ENCODE data around the gene GLIPR1.
"Not testable (repeated sequence)": the region's sequence is repeated elsewhere in the genome, so short reads cannot be mapped to it uniquely, and the experiment has no call there.

GLIPR1 gene

DNA sequence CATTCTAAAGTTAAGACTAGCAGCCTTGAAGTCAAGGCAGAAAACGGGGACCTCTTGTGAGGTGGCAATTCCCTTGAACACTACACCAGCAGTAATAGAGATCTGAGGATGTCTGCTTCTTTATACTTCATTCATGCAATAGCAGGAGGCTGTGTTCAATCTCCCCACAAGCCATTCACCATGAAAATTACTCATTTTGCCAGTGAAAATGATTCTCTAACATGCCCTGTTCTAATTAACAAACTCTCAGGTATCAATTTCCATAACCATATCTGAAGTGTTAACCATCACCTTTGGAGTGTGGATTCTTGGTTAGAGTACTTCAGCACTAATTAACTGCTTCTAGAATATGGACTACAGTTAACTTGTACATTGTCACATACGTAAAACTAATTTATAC, 3.4 kb upstream of the GLIPR1 start:
- TF ChIP-seq, protein P1, sequence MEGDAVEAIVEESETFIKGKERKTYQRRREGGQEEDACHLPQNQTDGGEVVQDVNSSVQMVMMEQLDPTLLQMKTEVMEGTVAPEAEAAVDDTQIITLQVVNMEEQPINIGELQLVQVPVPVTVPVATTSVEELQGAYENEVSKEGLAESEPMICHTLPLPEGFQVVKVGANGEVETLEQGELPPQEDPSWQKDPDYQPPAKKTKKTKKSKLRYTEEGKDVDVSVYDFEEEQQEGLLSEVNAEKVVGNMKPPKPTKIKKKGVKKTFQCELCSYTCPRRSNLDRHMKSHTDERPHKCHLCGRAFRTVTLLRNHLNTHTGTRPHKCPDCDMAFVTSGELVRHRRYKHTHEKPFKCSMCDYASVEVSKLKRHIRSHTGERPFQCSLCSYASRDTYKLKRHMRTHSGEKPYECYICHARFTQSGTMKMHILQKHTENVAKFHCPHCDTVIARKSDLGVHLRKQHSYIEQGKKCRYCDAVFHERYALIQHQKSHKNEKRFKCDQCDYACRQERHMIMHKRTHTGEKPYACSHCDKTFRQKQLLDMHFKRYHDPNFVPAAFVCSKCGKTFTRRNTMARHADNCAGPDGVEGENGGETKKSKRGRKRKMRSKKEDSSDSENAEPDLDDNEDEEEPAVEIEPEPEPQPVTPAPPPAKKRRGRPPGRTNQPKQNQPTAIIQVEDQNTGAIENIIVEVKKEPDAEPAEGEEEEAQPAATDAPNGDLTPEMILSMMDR (IDR thresholded peaks at IDR 0.05): no peak
- no peak overlapping the region for H3K27ac ChIP-seq
- no peak overlapping the region for H3K4me3 ChIP-seq
- no peak for DNase-seq (ENCODE audit: low spot score)

DNA sequence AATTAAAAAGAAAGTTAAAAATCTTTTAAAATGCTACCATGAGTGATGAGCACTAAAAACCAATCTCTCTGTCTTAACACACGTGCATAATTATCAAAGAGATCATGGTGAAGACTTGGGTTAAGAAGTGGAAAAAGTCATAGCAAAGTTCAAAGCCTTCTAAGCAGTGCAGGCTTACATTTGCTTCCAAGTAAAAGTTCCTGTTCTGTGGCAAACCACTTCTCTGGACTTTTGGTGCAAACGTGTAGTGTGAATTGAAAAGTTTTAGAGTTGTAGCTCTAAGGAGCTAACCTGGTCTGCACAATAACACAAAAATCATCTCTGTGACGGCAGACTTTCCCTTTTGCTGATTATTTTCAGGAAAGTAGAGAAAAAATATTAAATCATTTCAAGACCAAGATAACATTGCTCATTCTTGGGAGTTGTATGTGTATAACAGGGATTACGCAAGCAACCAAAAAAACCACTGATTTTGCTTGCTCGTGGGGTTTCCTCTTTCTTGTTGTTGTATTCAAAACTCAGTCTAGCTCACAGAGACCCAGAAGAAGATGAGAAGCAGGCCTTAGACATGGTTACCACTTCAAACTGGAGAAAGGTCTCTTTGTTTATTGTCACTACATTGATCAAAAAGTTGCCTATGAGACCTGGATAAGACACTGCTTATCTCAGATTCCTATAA, 2.3 kb upstream of the GLIPR1 start:
- no peak for DNase-seq (ENCODE audit: low spot score)
- H3K4me3 ChIP-seq: no peak overlapping the region
- TF ChIP-seq, protein P1 (IDR thresholded peaks at IDR 0.05): no peak
- peak overlapping the region; percentile 23 to 42 for H3K27ac ChIP-seq

DNA sequence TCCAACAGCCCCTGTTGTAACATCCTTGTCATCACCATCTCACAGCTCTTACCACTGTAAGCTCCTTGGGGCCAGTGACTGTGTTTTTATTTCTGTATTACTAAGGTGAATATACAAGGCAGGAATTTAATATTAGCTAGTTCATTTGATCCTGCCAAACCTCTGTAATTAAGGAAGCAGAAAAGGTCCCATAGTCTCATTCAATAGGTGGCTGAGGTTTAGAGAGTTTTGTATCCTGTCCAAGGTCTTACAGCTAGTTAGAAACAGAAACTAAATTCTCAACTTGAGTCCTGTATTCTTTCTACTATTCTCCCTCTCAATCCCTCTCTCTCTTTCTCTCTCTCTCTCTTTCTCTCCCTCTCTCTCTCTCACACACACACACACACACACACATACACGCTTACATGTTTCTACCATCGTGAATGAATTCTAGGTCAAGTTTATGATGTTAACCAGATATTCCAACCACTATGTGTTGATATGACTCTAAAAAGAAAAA, 543 bp upstream of the GLIPR1 start:
- peak overlapping the region; percentile 67 for H3K4me3 ChIP-seq
- no peak for DNase-seq (ENCODE audit: low spot score)
- peak overlapping the region; percentile 81 to 82 for H3K27ac ChIP-seq
- TF ChIP-seq, protein P1 (IDR thresholded peaks at IDR 0.05): no peak

DNA sequence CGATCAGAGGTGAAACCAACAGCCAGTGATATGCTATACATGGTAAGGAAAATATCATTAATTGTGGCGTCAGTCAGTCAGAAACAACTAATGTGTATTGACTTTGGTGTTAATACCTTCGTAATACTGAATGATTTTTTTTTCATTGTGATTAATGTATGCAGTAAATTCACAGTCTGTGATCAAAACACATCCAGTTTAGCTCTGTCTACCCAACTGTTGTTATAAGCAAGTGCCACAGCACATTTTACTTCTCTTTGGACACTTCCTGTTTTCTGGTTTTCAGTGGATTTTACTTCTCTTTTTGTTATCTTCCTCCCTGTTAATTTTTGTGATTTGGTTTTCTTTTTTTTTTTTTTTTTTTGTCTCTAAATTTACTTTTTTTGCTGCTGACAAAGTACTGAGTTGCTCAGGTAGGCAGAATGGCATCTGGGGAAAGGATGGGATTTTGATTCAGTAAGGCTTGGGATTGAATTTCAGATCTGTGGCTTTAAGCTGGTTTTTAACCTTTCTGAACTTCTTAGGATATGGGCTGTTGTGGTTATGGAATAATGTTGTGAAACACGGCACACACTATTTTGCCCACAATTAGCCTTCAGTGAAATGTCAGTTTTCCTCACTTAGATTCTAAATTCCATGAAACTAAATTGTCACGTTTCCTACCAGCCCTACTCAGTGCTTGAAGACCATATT, 604 bp downstream of the GLIPR1 start:
- no peak for DNase-seq (ENCODE audit: low spot score)
- Histone ChIP-seq H3K27ac (peak overlapping the region; percentile 81 to 82), H3K4me3 (peak overlapping the region; percentile 67)
- TF ChIP-seq, protein P1 (IDR thresholded peaks at IDR 0.05): no peak

DNA sequence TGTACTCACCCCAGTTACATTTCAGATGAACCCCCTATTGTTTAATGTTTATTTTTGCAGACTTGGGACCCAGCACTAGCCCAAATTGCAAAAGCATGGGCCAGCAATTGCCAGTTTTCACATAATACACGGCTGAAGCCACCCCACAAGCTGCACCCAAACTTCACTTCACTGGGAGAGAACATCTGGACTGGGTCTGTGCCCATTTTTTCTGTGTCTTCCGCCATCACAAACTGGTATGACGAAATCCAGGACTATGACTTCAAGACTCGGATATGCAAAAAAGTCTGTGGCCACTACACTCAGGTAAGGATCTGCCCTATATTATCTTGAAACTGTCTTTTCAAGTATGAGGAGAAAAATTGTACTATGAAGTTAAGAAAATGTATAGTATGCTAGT, 1.2 kb downstream of the GLIPR1 start:
- Histone ChIP-seq H3K27ac (peak overlapping the region; percentile 73 to 81), H3K4me3 (peak overlapping the region; percentile 67)
- no peak for DNase-seq (ENCODE audit: low spot score)
- TF ChIP-seq, protein P1 (IDR thresholded peaks at IDR 0.05): no peak

DNA sequence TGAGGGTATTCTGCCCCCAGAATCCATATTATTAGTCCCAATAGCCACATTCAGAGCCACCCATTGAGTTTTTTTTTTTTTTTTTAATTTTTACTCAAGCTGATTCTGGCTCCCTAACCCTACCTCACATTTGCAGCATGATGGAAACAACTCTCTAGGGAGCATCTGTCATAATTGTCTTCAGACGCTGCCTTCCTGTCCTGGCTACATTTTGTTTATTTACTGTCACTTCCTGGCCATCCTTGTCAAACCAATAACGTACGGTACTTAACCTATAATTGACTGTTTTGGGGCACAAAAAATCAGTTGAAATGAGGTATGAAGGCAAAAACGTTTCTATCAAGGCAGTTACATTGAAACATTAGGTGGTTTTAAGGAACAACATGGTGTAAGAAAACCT, 2.1 kb downstream of the GLIPR1 start:
- TF ChIP-seq, protein P1 (IDR thresholded peaks at IDR 0.05): no peak
- peak overlapping the region; percentile 67 for H3K4me3 ChIP-seq
- peak overlapping the region; percentile 73 to 81 for H3K27ac ChIP-seq
- DNase-seq (ENCODE audit: low spot score): no peak

DNA sequence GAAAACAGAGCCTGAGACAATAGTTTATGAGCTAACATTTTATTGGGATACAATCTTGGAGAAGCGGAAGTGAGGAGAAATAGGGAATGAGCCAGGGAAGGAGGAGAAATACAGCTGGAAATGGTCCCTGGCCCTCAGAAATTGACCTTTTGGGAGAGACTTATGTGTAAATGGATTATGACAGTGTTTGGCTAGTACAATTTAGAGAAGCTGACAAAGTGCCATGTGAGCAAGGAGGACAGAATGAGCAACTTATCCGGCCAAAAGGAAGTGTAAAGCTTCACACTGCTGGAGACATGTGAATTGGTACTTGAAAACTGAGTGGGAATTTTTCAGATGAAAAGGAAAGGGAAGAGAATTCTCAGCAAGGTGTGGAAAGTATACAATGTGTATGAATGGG, 2.9 kb downstream of the GLIPR1 start:
- Histone ChIP-seq H3K4me3 (peak overlapping the region; percentile 67), H3K27ac (peak overlapping the region; percentile 66 to 81)
- DNase-seq (ENCODE audit: low spot score): no peak
- TF ChIP-seq, protein P1 (IDR thresholded peaks at IDR 0.05): no peak

DNA sequence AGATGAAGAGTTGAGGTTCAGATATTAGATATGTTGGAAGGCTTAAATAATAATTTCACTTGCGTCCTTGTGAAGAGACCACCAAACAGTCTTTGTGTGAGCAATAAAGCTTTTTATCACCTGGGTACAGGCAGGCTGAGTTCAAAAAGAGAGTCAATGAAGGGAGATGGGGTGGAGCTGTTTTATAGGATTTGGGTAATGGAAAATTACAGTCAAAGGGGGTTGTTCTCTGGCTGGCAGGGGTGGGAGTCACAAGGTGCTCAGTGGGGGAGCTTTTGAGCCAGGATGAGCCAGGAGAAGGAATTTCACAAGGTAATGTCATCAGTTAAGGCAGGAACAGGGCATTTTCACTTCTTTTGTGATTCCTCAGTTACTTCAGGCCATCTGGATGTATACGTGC, 3.9 kb downstream of the GLIPR1 start:
- peak overlapping the region; percentile 67 for H3K4me3 ChIP-seq
- H3K27ac ChIP-seq: peak overlapping the region in 1 of 2 donors; percentile 66

More for the DNA sequence above, 3.9 kb downstream of the GLIPR1 start:
- not testable (repeated sequence) for DNase-seq (ENCODE audit: low spot score)

Measured in coronary artery (tissue), 2 donors.